SK-N-SH (cell line): ENCODE results near the gene ZNF516. TPM values are rescaled to one million over a fixed set of nuclear protein-coding genes. Genes with fewer than 3 reads are reported as not detected.

ENCODE experiments used
- CTCF ChIA-PET: fragments of 300-600, 350-600 bp; formaldehyde crosslinking; extraction: SDS; loops from one replicate; lab custom pipeline; 2021; lab: Yijun Ruan, JAX
- POLR2A ChIA-PET: fragments of 350-600 bp; sonication (Branson Sonifier 250); formaldehyde crosslinking; extraction: SDS; loops from one replicate; lab custom pipeline; 2020; ENCODE audit warnings: antibody characterized with exemption, inconsistent platforms; lab: Yijun Ruan, JAX
- DNase-seq: peaks from one replicate; pipeline ENCODE4 v3.0.0; 2012
- H2AFZ ChIP-seq: fragments of 200-600 bp; sonication (generic); 2 replicates; pipeline ENCODE4 v1.8.1; 2016; ENCODE audit warnings: antibody characterized with exemption, mild to moderate bottlenecking, low read depth
- H3F3A ChIP-seq: fragments of 200-600 bp; sonication (generic); replicated peaks from 2 replicates; pipeline ENCODE3; 2016; ENCODE audit warnings: antibody characterized with exemption, mild to moderate bottlenecking; ENCODE audit not compliant: insufficient read depth
- H3K27ac ChIP-seq, 2 experiments: fragments of 200-500 bp in 1 of 2; fragments of 200-600 bp in 1 of 2; sonication (Bioruptor generic) in 1 of 2; sonication (generic), shearing (Covaris generic) in 1 of 2; 2 replicates each; pipeline versions ENCODE4 v1.5.1 to v1.6.1; 2014 to 2016; ENCODE audit warnings: low read depth in 2 of 2, inconsistent platforms in 1 of 2, low read length in 1 of 2, mild to moderate bottlenecking in 1 of 2, mixed read lengths in 1 of 2
- H3K27me3 ChIP-seq: fragments of 200-600 bp; sonication (generic), shearing (Covaris generic); 2 replicates; pipeline ENCODE4 v1.6.1; 2016; ENCODE audit warnings: mixed run types; ENCODE audit not compliant: insufficient read depth
- H3K36me3 ChIP-seq, 2 experiments: fragments of 200-500 bp in 1 of 2; fragments of 200-600 bp in 1 of 2; sonication (Bioruptor generic) in 1 of 2; sonication (generic) in 1 of 2; replicated peaks in 1 of 2; 2 replicates each; pipeline versions ENCODE3 to v1.5.1; 2014 to 2016; ENCODE audit warnings: low read length in 1 of 2, mild to moderate bottlenecking in 1 of 2; ENCODE audit not compliant: insufficient read depth in 2 of 2, control insufficient read depth in 1 of 2
- H3K4me1 ChIP-seq, 2 experiments: fragments of 200-500 bp in 1 of 2; fragments of 200-600 bp in 1 of 2; sonication (Bioruptor generic) in 1 of 2; sonication (generic), shearing (Covaris generic) in 1 of 2; 2 replicates each; pipeline versions ENCODE4 v1.5.1 to v1.6.1; 2014 to 2016; ENCODE audit warnings: low read depth in 1 of 2, low read length in 1 of 2, mixed run types in 1 of 2; ENCODE audit not compliant: insufficient read depth in 2 of 2, control insufficient read depth in 1 of 2
- H3K4me2 ChIP-seq: fragments of 200-600 bp; sonication (generic), shearing (Covaris generic); 2 replicates; pipeline ENCODE4 v1.6.1; 2017; ENCODE audit warnings: mixed run types
- H3K4me3 ChIP-seq, 2 experiments: fragments of 200-500 bp in 1 of 2; fragments of 200-600 bp in 1 of 2; sonication (Bioruptor generic) in 1 of 2; sonication (generic), shearing (Covaris generic) in 1 of 2; 2 replicates each; pipeline versions ENCODE4 v1.5.1 to v1.8.1; 2014 to 2016; ENCODE audit warnings: low read depth in 2 of 2, inconsistent platforms in 1 of 2, low read length in 1 of 2, mild to moderate bottlenecking in 1 of 2, mixed read lengths in 1 of 2, moderate library complexity in 1 of 2
- H3K79me2 ChIP-seq: fragments of 200-600 bp; sonication (generic); 2 replicates; pipeline ENCODE4 v1.8.1; 2017; ENCODE audit warnings: mild to moderate bottlenecking; ENCODE audit not compliant: insufficient read depth
- H3K9ac ChIP-seq: fragments of 200-600 bp; sonication (generic); 2 replicates; pipeline ENCODE4 v1.6.1; 2017; ENCODE audit warnings: mixed run types
- H3K9me2 ChIP-seq: fragments of 200-600 bp; sonication (generic); 2 replicates; pipeline ENCODE4 v1.6.1; 2017; ENCODE audit warnings: mixed run types
- H3K9me3 ChIP-seq: fragments of 200-600 bp; sonication (generic); 2 replicates; pipeline ENCODE4 v1.6.1; 2017; ENCODE audit warnings: mixed run types, mild to moderate bottlenecking, moderate library complexity
- H4K20me1 ChIP-seq: fragments of 200-600 bp; sonication (generic); 2 replicates; pipeline ENCODE4 v1.6.1; 2017; ENCODE audit warnings: mild to moderate bottlenecking, mixed run types; ENCODE audit not compliant: insufficient read depth
- CHD2 ChIP-seq: fragments of 150-350 bp; IDR thresholded peaks from 2 replicates; pipeline ENCODE4 v1.6.1; 2018; ENCODE audit warnings: low read length; ENCODE audit not compliant: partially characterized antibody
- CTCF ChIP-seq: fragments of 200-600 bp; sonication (generic); IDR thresholded peaks from 2 replicates; pipeline ENCODE4 v1.6.1; 2017; ENCODE audit warnings: antibody characterized with exemption, mild to moderate bottlenecking, moderate library complexity
- ELF1 ChIP-seq: IDR thresholded peaks from 2 replicates; pipeline ENCODE4 v1.4.0; 2012
- EP300 ChIP-seq, 2 experiments: IDR thresholded peaks; 2 replicates each; pipeline versions ENCODE4 v1.4.0 to v1.6.1; 2012; ENCODE audit warnings: borderline replicate concordance in 1 of 2, low read depth in 1 of 2, low read length in 1 of 2
- EZH2phosphoT487 ChIP-seq: fragments of 200-600 bp; sonication (generic); IDR thresholded peaks from 2 replicates; pipeline ENCODE4 v1.6.1; 2017; ENCODE audit warnings: low read depth, mixed run types, mild to moderate bottlenecking, antibody characterized with exemption, moderate library complexity, borderline replicate concordance
- FOXJ3 ChIP-seq: sonication (generic); formaldehyde crosslinking; IDR thresholded peaks from 2 replicates; pipeline ENCODE4 v1.5.1; 2020; ENCODE audit warnings: mild to moderate bottlenecking, missing genetic modification reagents
- FOXM1 ChIP-seq: IDR thresholded peaks from 2 replicates; pipeline ENCODE4 v1.4.0; 2012; ENCODE audit warnings: low read depth, mild to moderate bottlenecking
- JUND ChIP-seq: IDR thresholded peaks from 2 replicates; pipeline ENCODE4 v1.4.0; 2012
- MAX ChIP-seq: IDR thresholded peaks from 2 replicates; pipeline ENCODE4 v1.4.0; 2012; ENCODE audit warnings: low read depth
- NFIC ChIP-seq: IDR thresholded peaks from 2 replicates; pipeline ENCODE4 v1.4.0; 2012; ENCODE audit warnings: borderline replicate concordance
- NRF1 ChIP-seq: IDR thresholded peaks from 2 replicates; pipeline ENCODE4 v1.6.1; 2012; ENCODE audit warnings: low read depth, mild to moderate bottlenecking, low read length
- POLR2AphosphoS5 ChIP-seq: IDR thresholded peaks from 2 replicates; pipeline ENCODE4 v1.6.1; 2012; ENCODE audit warnings: low read depth, low read length
- RAD21 ChIP-seq: IDR thresholded peaks from 2 replicates; pipeline ENCODE4 v1.6.1; 2012; ENCODE audit warnings: mild to moderate bottlenecking, low read length
- RFX5 ChIP-seq: IDR thresholded peaks from 2 replicates; pipeline ENCODE4 v1.6.1; 2012; ENCODE audit warnings: mild to moderate bottlenecking, improper control_type of control experiment, low read length
- SMC3 ChIP-seq: IDR thresholded peaks from 2 replicates; pipeline ENCODE4 v1.6.1; 2012; ENCODE audit warnings: low read depth, low read length, improper control_type of control experiment
- TAF1 ChIP-seq: IDR thresholded peaks from 2 replicates; pipeline ENCODE4 v1.6.1; 2012; ENCODE audit warnings: low read depth, mild to moderate bottlenecking, low read length, moderate library complexity, borderline replicate concordance
- TEAD4 ChIP-seq: IDR thresholded peaks from 2 replicates; pipeline ENCODE4 v1.4.0; 2012; ENCODE audit warnings: mild to moderate bottlenecking, borderline replicate concordance; ENCODE audit not compliant: insufficient read depth
- USF2 ChIP-seq: fragments of 150-350 bp; IDR thresholded peaks from 2 replicates; pipeline ENCODE4 v1.6.1; 2017; ENCODE audit warnings: antibody characterized with exemption, low read length, low read depth, borderline replicate concordance
- ZBTB33 ChIP-seq: IDR thresholded peaks from 2 replicates; pipeline ENCODE4 v1.4.0; 2012; ENCODE audit warnings: low read depth, borderline replicate concordance
- WGBS: methylation state at CpG from one replicate; pipeline ENCODE4 v1.1.6; 2017; ENCODE audit warnings: low lambda C conversion rate; 5-methylcytosine and 5-hydroxymethylcytosine counted together
- polyA plus RNA-seq, 3 experiments: library from polyadenylated mRNA; depleted of rRNA; stranded (reverse); fragments of >200 nt; gene quantifications; 2 replicates each; pipeline ENCODE4 v1.2.3, GENCODE V29; 2012
- TF ChIP-seq, protein P1 (sequence below): fragments of 150-350 bp; IDR thresholded peaks from 2 replicates; pipeline ENCODE4 v1.6.1; 2016; ENCODE audit warnings: mild to moderate bottlenecking, low read depth, low read length

Gene ZNF516
- polyA plus RNA-seq, 1 of the 3 experiments (the other 2 are of a cell fraction): 4.4 TPM

- TF ChIP-seq POLR2AphosphoS5: no peak
- TF ChIP-seq NRF1: no peak
- no peak for TF ChIP-seq EP300 (IDR thresholded peaks at IDR 0.05; ENCODE audit: borderline replicate concordance in 1 of 2, low read depth in 1 of 2, low read length in 1 of 2)
- TF ChIP-seq SMC3: no peak
- TF ChIP-seq TEAD4: no peak
- no peak for TF ChIP-seq RAD21
- no peak for TF ChIP-seq RFX5
- TF ChIP-seq, protein P1, sequence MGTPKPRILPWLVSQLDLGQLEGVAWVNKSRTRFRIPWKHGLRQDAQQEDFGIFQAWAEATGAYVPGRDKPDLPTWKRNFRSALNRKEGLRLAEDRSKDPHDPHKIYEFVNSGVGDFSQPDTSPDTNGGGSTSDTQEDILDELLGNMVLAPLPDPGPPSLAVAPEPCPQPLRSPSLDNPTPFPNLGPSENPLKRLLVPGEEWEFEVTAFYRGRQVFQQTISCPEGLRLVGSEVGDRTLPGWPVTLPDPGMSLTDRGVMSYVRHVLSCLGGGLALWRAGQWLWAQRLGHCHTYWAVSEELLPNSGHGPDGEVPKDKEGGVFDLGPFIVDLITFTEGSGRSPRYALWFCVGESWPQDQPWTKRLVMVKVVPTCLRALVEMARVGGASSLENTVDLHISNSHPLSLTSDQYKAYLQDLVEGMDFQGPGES: no peak
- no peak for TF ChIP-seq ELF1
- TF ChIP-seq MAX: no peak
- no peak for TF ChIP-seq NFIC
- no peak for TF ChIP-seq CTCF
- TF ChIP-seq TAF1: no peak
- Histone ChIP-seq H3K36me3 (peaks cover 0 to 11% of the 10 kb centered on the region in 2 experiments), H3F3A (no peaks in the 10 kb centered on the region), H3K9ac (no peak overlapping the region), H3K9me2 (no peaks in the 10 kb centered on the region), H4K20me1 (no peaks in the 10 kb centered on the region), H3K4me1 (no peaks in the 10 kb centered on the region), H3K79me2 (no peaks in the 10 kb centered on the region), H3K27ac (no peak overlapping the region), H2AFZ (no peak overlapping the region), H3K9me3 (no peaks in the 10 kb centered on the region), H3K4me2 (no peak overlapping the region), H3K4me3 (no peak overlapping the region), H3K27me3 (no peaks in the 10 kb centered on the region)
- WGBS: 68% methylated on average over 20 of the region's 20 CpGs
- CTCF ChIA-PET: no interaction called here
- DNase-seq: no peak
- POLR2A ChIA-PET: no interaction called here
These were observed 127.6 kb downstream of the ZNF516 start for GRCh38 chr18:76367168-76368125.

DNA sequence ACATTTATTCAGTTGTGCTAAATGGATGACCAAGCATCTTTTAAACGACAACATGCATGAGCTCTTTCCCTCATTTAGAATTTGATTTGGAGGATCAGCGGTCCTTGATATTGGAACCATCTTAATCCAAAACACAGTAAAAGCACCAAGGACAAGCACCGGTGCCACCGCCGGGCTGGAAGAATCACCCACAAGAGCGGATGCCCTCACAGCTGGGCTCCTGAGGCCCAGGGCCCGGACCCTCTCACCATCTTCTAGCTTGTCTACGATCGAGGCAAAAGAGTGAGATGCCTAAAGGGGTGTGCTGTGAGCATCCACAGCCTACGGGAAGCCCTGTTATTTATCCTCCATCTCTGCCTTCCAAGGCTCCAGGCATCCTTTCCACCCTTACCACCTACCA, 129.5 kb downstream of the ZNF516 start:
- H3K79me2 ChIP-seq: no peaks in the 10 kb centered on the region
- no peaks in the 10 kb centered on the region for H3F3A ChIP-seq
- no peak overlapping the region for H2AFZ ChIP-seq
- CTCF ChIA-PET: interaction anchor here (0.9 kb wide), 1 partner anchor 344 kb away, joined by 3 read pairs; no protein-coding TSS in a partner anchor
- no peaks in the 10 kb centered on the region for H3K9me2 ChIP-seq
- H3K4me1 ChIP-seq: no peaks in the 10 kb centered on the region
- DNase-seq: no peak
- peaks cover 0 to 6% of the 10 kb centered on the region in 2 experiments for H3K36me3 ChIP-seq
- no peak overlapping the region for H3K4me2 ChIP-seq
- H3K4me3 ChIP-seq: no peak overlapping the region
- no peaks in the 10 kb centered on the region for H4K20me1 ChIP-seq
- H3K27me3 ChIP-seq: no peaks in the 10 kb centered on the region
- H3K27ac ChIP-seq: no peak overlapping the region
- POLR2A ChIA-PET: no interaction called here
- WGBS: 75% methylated on average over 10 of the region's 10 CpGs
- no peak overlapping the region for H3K9ac ChIP-seq
- H3K9me3 ChIP-seq: no peaks in the 10 kb centered on the region
- TF ChIP-seq FOXJ3 (CRISPR knock-in tag) (no peak), FOXM1 (no peak), USF2 (no peak), TEAD4 (no peak), JUND (no peak), CHD2 (no peak), EZH2phosphoT487 (no peak), ZBTB33 (no peak)
- TF ChIP-seq, protein P1: no peak
